K562 (cell line): Measurements from ENCODE around the gene KMO. TPM values are rescaled to one million over a fixed set of nuclear protein-coding genes. Genes with fewer than 3 reads are reported as not detected.

Experiments
- ATAC-seq: fragments of 200-7000 bp; cut with Tn5 transposase; 3 replicates; pipeline ENCODE4 v1.9.1; 2020; ENCODE audit warnings: moderate library complexity
- BruUV-seq: library from RNA; stranded (reverse); fragments of 400-500 nt; replicated peaks from 2 replicates; lab custom pipeline; 2021; lab: Mats Ljungman, UMichigan
- CTCF ChIA-PET: fragments of 300-600 bp; formaldehyde crosslinking; extraction: SDS; loops from one replicate; lab custom pipeline; 2021; ENCODE audit warnings: low intra/inter-chr PET ratio; lab: Yijun Ruan, JAX
- POLR2A ChIA-PET: fragments of 300-600, 350-650 bp; sonication (Branson Sonifier 250); formaldehyde crosslinking; extraction: SDS; loops from one replicate; lab custom pipeline; 2021; ENCODE audit warnings: antibody characterized with exemption, inconsistent platforms; lab: Yijun Ruan, JAX
- DNase-seq, 4 experiments: peaks; one replicate each; pipeline versions ENCODE4 v3.0.0 to v3.0.0-alpha.2; 2011 to 2018; ENCODE audit warnings: low spot score in 3 of 4, mixed read lengths in 3 of 4; ENCODE audit errors: extremely low read depth in 1 of 4
- FAIRE-seq: peaks from 2 replicates; lab custom pipeline; 2011; peaks lifted over from hg19 to GRCh38; lab: Jason Lieb, UNC
- H2AFZ ChIP-seq: 2 replicates; pipeline ENCODE4 v1.6.0; 2011; ENCODE audit warnings: low read depth, low read length, control low read depth, inconsistent platforms
- H3K27ac ChIP-seq: fragments of 200-600 bp; 3 replicates; pipeline ENCODE4 v1.8.0; 2011; ENCODE audit warnings: low read depth, mild to moderate bottlenecking, control low read depth, inconsistent platforms, low read length, moderate library complexity, mixed read lengths; ENCODE audit errors: extremely low read depth
- H3K27me3 ChIP-seq, 2 experiments: fragments of 300-600 bp in 1 of 2; 2 replicates in 1 of 2; 3 replicates in 1 of 2; pipeline versions ENCODE4 v1.6.0 to v1.8.0; 2011; ENCODE audit warnings: inconsistent platforms in 2 of 2, low read length in 2 of 2, mild to moderate bottlenecking in 1 of 2, mixed read lengths in 1 of 2, moderate library complexity in 1 of 2; ENCODE audit not compliant: control insufficient read depth in 2 of 2, insufficient read depth in 2 of 2
- H3K36me3 ChIP-seq: fragments of 300-600 bp; 3 replicates; pipeline ENCODE4 v1.8.0; 2011; ENCODE audit warnings: mild to moderate bottlenecking, low read length, inconsistent platforms; ENCODE audit not compliant: control insufficient read depth, insufficient read depth
- H3K4me1 ChIP-seq, 2 experiments: fragments of 200-600 bp in 1 of 2; replicated peaks in 1 of 2; 2 replicates in 1 of 2; 3 replicates in 1 of 2; pipeline versions ENCODE4 v1.5.1 to v1.8.0; 2011; ENCODE audit warnings: inconsistent platforms in 2 of 2, low read length in 2 of 2, mild to moderate bottlenecking in 1 of 2, mixed read lengths in 1 of 2, moderate library complexity in 1 of 2; ENCODE audit not compliant: control insufficient read depth in 2 of 2, insufficient read depth in 2 of 2
- H3K4me2 ChIP-seq: 2 replicates; pipeline ENCODE4 v1.6.1; 2011; ENCODE audit warnings: low read length, control low read depth, inconsistent platforms, mixed read lengths; ENCODE audit not compliant: insufficient read depth
- H3K4me3 ChIP-seq: fragments of 200-600 bp; sonication (generic), shearing (Covaris generic); 2 replicates; pipeline ENCODE4 v1.5.1; 2016; ENCODE audit warnings: control low read depth, inconsistent platforms
- H3K79me2 ChIP-seq: fragments of 200-600 bp; 3 replicates; pipeline ENCODE4 v1.8.0; 2011; ENCODE audit warnings: low read length, inconsistent platforms; ENCODE audit not compliant: control insufficient read depth, insufficient read depth
- H3K9ac ChIP-seq, 2 experiments: 2 replicates each; pipeline versions ENCODE4 v1.6.0 to v1.6.1; 2011; ENCODE audit warnings: low read depth in 2 of 2, low read length in 2 of 2, control low read depth in 1 of 2, inconsistent platforms in 1 of 2, mild to moderate bottlenecking in 1 of 2, mixed read lengths in 1 of 2; ENCODE audit not compliant: insufficient read depth in 1 of 2
- H3K9me1 ChIP-seq: one replicate; pipeline ENCODE4 v1.6.0; 2011; ENCODE audit warnings: inconsistent platforms, mild to moderate bottlenecking, low read length, moderate library complexity; ENCODE audit not compliant: control insufficient read depth, insufficient read depth
- H3K9me3 ChIP-seq: replicated peaks from 2 replicates; pipeline ENCODE4 v1.5.1; 2011; ENCODE audit warnings: low read depth, low read length, inconsistent platforms; ENCODE audit not compliant: control insufficient read depth, insufficient read depth
- H4K20me1 ChIP-seq: replicated peaks from 2 replicates; pipeline ENCODE4 v1.6.1; 2011; ENCODE audit warnings: low read length, inconsistent platforms, mixed read lengths; ENCODE audit not compliant: control insufficient read depth, insufficient read depth
- FOXJ2 ChIP-seq: fragments of 200-800 bp; sonication (Bioruptor generic); IDR thresholded peaks from 2 replicates; pipeline ENCODE4 v1.6.1; 2016; ENCODE audit warnings: missing genetic modification characterization, missing compliant biosample characterization
- HDAC1 ChIP-seq, 2 experiments: fragments of 450-650 bp; IDR thresholded peaks; 2 replicates each; pipeline ENCODE4 v1.6.1; 2016 to 2017; ENCODE audit warnings: inconsistent platforms in 1 of 2, mild to moderate bottlenecking in 1 of 2, moderate library complexity in 1 of 2
- ZC3H8 ChIP-seq: fragments of 450-650 bp; IDR thresholded peaks from 2 replicates; pipeline ENCODE4 v1.6.1; 2017
- ZNF316 ChIP-seq: fragments of 450-650 bp; IDR thresholded peaks from 2 replicates; pipeline ENCODE4 v1.6.1; 2016
- WGBS: fragments of 100-300 bp; shearing (Covaris generic); methylation state at CpG from one replicate; pipeline ENCODE4 v1.1.6; 2016; ENCODE audit warnings: low coverage, mixed read lengths; ENCODE audit not compliant: insufficient coverage; ENCODE audit errors: missing lambda C conversion rate; 5-methylcytosine and 5-hydroxymethylcytosine counted together
- in situ Hi-C: fragments of 300-500 bp; cut with MboI; formaldehyde crosslinking; loops from 4 replicates; pipeline ENCODE4 v1.15.0; 2018; ENCODE audit warnings: inconsistent platforms, mixed read lengths
- intact Hi-C: fragments of 100-400 bp; cut with micrococcal nuclease; formaldehyde crosslinking; loops from 2 replicates; pipeline ENCODE4 v1.14.2; 2022
- polyA plus RNA-seq, 8 experiments: library from polyadenylated mRNA; depleted of rRNA in 4 of 8; stranded (reverse) in 5 of 8; unstranded in 3 of 8; fragments of >200 nt; fragmentation: Nextera tagmentation in 2 of 8; fragmentation: Illumina TruSeq in 1 of 8; extraction: Ambion mirVana in 2 of 8; extraction: Trizol in 1 of 8; gene quantifications; 2 replicates each; pipeline versions ENCODE4 v1.2.1 to v1.2.3, GENCODE V29; 2011 to 2014; ENCODE audit warnings: inconsistent platforms in 1 of 8, missing spikeins in 1 of 8
- total RNA-seq, 7 experiments: library from RNA; depleted of rRNA in 6 of 7; stranded (reverse); fragments of >200 nt in 6 of 7; fragmentation: Illumina TruSeq in 2 of 7; extraction: Trizol in 2 of 7; gene quantifications; 2 replicates each; pipeline versions ENCODE4 v1.2.1 to v1.2.3, GENCODE V29; 2011 to 2021; ENCODE audit warnings: low replicate concordance in 1 of 7

Gene KMO
- total and polyA plus RNA-seq, 9 of the 15 experiments (the other 6 are each of a cell fraction or from before 2014, with no cell fraction given): 0.01 to 0.11 (median 0.01) TPM; not detected in 6

- H3K9ac ChIP-seq: no peak overlapping the region
- intact Hi-C loops (loop anchor here (5.0 kb wide), 1 partner anchor 464 kb away; the partner anchor contains the start of gene MAP1LC3C), in situ Hi-C loops (no loop called here)
- no peaks in the 10 kb centered on the region for H4K20me1 ChIP-seq
- BruUV-seq: no TSS peak
- H3K27me3 ChIP-seq: no peaks in the 10 kb centered on the region
- ChIA-PET POLR2A (no interaction called here), CTCF (interaction anchor here (1.1 to 2.9 kb wide), 2 partner anchors 95 to 466 kb away, joined by 4 to 43 read pairs; partner anchors contain the start of gene MAP1LC3C)
- FAIRE-seq (no peak), ATAC-seq (no peak), DNase-seq (no peak)
- WGBS: 81% methylated on average over 7 of the region's 7 CpGs
- no peaks in the 10 kb centered on the region for H3K36me3 ChIP-seq
- H2AFZ ChIP-seq: no peak overlapping the region
- no peak overlapping the region for H3K4me2 ChIP-seq
- no peaks in the 10 kb centered on the region for H3K9me1 ChIP-seq
- TF ChIP-seq HDAC1 (IDR thresholded peaks at IDR 0.05) (no peak), ZNF316 (peak; percentile 38; the same call in 1 of the 2 replicates)
- no peak overlapping the region for H3K27ac ChIP-seq
- H3K79me2 ChIP-seq: no peaks in the 10 kb centered on the region
- H3K4me3 ChIP-seq: no peak overlapping the region
- no peaks in the 10 kb centered on the region for H3K9me3 ChIP-seq
- peaks cover 0 to 2% of the 10 kb centered on the region in 2 experiments; a peak in 2 of 5 replicates for H3K4me1 ChIP-seq
Observed at GRCh38 chr1:241532864-241533263, 686 bp downstream of the KMO start.

GRCh38 chr1:241533326-241534115, 1.3 kb downstream of the KMO start:
- H3K4me1 ChIP-seq: peaks cover 0 to 2% of the 10 kb centered on the region in 2 experiments; a peak in 2 of 5 replicates
- no peak for ATAC-seq
- intact Hi-C loops (loop anchor here (5.0 kb wide), 1 partner anchor 464 kb away; the partner anchor contains the start of gene MAP1LC3C), in situ Hi-C loops (no loop called here)
- H3K9ac ChIP-seq: no peak overlapping the region
- H2AFZ ChIP-seq: peak overlapping the region; percentile 48
- H3K4me3 ChIP-seq: no peak overlapping the region
- ChIA-PET POLR2A (interaction anchor here (0.7 kb wide), 1 partner anchor 100 kb away, joined by 3 read pairs; no protein-coding TSS in a partner anchor), CTCF (interaction anchor here (0.8 kb wide), 1 partner anchor 302 kb away, joined by 4 read pairs; no protein-coding TSS in a partner anchor)
- TF ChIP-seq ZC3H8 (no peak), FOXJ2 (tag) (0 out of 2 replicates have a peak, but pooled peaks have one; percentile 31)
- no peak overlapping the region for H3K27ac ChIP-seq
- H3K9me3 ChIP-seq: no peaks in the 10 kb centered on the region
- H3K4me2 ChIP-seq: no peak overlapping the region
- no peaks in the 10 kb centered on the region for H3K9me1 ChIP-seq
- no peak for DNase-seq
- 37% methylated on average over 5 of the region's 5 CpGs for WGBS
- BruUV-seq: no TSS peak
- no peaks in the 10 kb centered on the region for H3K36me3 ChIP-seq
- no peaks in the 10 kb centered on the region for H4K20me1 ChIP-seq
- FAIRE-seq: no peak
- no peaks in the 10 kb centered on the region for H3K27me3 ChIP-seq
- H3K79me2 ChIP-seq: no peaks in the 10 kb centered on the region
